Smooth muscle cell of the brain vasculature (primary cell): ENCODE measurements around the gene HSCB.
"Not testable (repeated sequence)": the region's sequence is repeated elsewhere in the genome, so short reads cannot be mapped to it uniquely, and the experiment has no call there.

Source experiments
- DNase-seq: peaks from one replicate; pipeline ENCODE4 v3.0.0-alpha.2; 2012; ENCODE audit warnings: low read depth, low spot score

Gene HSCB

GRCh38 chr22:28791124-28791523 lies 49.3 kb downstream of the HSCB start:
- no peak for DNase-seq

- DNase-seq = no peak
These were observed 50.1 kb downstream of the HSCB start for GRCh38 chr22:28791841-28792490.

- DNase-seq = no peak
These were observed 50.9 kb downstream of the HSCB start for GRCh38 chr22:28792491-28793383.

- no peak for DNase-seq
These were observed 52.2 kb downstream of the HSCB start for GRCh38 chr22:28793976-28794584.

GRCh38 chr22:28795071-28795693 lies 53.3 kb downstream of the HSCB start:
- DNase-seq = no peak

GRCh38 chr22:28795932-28796856 lies 54.4 kb downstream of the HSCB start:
- no peak for DNase-seq

- DNase-seq = peak; percentile 21
These were observed 57.2 kb downstream of the HSCB start for GRCh38 chr22:28798810-28799605.

- DNase-seq = peak; percentile 21
These were observed 57.9 kb downstream of the HSCB start for GRCh38 chr22:28799606-28800307.

- peak; percentile 82 for DNase-seq
These were observed 58.6 kb downstream of the HSCB start, which contains the start of gene XBP1 for GRCh38 chr22:28800308-28801041. Gene XBP1 (minus strand): TSS chr22:28800569.

- no peak for DNase-seq
These were observed 60.2 kb downstream of the HSCB start for GRCh38 chr22:28801845-28802594.

- no peak for DNase-seq
These were observed 60.8 kb downstream of the HSCB start for GRCh38 chr22:28802595-28803123.

- not testable (repeated sequence) for DNase-seq
These were observed 63.6 kb downstream of the HSCB start for GRCh38 chr22:28805426-28805825.
